ENCODE data around the gene KIF5A. TPM values are rescaled to one million over a fixed set of nuclear protein-coding genes. Genes with fewer than 3 reads are reported as not detected.

KIF5A gene
- total RNA-seq, 4 donors from 2014 or later = 0.35 to 2.5 (median 1.4) TPM

DNA sequence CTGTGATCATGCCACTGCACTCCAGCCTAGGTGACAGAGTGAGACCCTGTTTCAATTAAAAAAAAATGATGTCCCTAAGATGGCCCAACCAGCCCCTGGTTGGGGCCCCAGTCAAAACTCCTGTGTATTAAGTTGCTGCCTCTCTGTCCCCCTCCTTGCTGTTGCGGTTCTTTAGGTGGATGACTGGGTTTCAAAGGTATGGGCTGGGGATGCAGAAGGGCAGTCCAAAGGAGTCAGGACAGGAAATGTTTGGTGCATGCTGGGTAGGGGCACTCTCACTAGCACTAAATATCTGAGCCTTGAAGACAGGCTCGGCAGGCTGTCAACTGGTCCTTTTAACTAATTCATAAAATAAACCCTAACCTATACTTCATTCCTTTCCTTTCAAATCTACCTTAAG, 29.2 kb downstream of the KIF5A start:
- no peak overlapping the region for H3K27ac ChIP-seq
- H3K4me1 ChIP-seq = no peaks in the 10 kb centered on the region
- no peaks in the 10 kb centered on the region for H3K9me3 ChIP-seq
- no peaks in the 10 kb centered on the region for H3K27me3 ChIP-seq
- H3K36me3 ChIP-seq = no peaks in the 10 kb centered on the region
- no peak overlapping the region for H3K4me3 ChIP-seq
- TF ChIP-seq CTCF (IDR thresholded peaks at IDR 0.05) (no peak), POLR2A (IDR thresholded peaks at IDR 0.05) (no peak)
- DNase-seq = no peak

DNA sequence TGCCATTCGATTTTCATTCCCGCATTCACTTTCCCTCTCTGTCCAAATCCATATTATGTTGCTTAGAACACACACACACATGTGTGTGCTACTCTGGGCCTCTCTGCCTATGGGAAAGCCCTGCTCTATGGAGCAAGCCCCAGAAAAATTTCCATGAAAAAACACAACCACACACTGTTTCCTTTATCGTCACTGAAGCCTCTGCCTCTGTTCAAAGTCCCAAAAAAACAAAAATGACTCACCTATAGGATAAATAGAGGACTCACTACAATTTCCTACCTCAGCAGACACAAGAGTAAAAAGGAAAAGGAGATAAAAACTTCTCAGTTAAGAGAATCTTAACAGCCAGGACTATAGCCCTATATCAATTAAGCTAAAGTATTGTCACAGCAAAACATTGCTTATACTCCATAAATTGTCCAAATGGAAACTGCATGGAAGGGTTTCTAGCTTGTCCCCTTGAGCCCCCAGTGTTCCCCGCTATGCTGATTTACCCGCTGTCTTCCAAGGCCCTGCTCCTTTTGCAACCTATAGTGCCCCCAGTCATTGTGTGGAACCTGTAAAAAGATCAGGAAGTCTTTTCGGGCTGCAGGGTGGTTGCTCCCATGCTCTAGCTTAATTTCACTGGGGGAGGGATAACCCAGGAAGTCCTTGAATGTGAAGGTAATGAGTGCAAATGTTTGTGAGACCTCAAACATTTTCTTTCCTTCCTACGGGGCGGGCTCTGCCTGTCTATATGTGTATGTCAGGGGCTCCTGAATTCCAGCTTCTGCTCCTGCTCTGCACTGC, 30.0 kb downstream of the KIF5A start:
- no peaks in the 10 kb centered on the region for H3K4me1 ChIP-seq
- no peak for TF ChIP-seq CTCF (IDR thresholded peaks at IDR 0.05)
- TF ChIP-seq POLR2A (IDR thresholded peaks at IDR 0.05) = no peak

DNA sequence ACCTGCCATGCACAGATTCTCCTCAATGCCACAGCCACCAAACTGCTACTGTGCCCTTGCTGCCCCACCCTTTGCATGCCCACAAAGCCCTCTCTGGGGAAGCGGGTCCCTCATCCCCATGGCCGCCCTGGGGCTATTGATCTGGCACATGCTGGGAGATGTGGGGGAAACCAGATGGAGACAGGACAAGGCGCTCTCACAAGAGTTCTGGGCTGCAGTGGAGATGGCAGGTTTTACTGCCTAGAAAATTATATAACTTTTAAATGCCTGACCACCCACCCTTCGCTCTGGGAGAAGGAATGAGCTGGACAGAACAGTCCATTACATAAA, 30.6 kb downstream of the KIF5A start:
- H3K36me3 ChIP-seq = no peaks in the 10 kb centered on the region
- no peaks in the 10 kb centered on the region for H3K9me3 ChIP-seq
- H3K4me3 ChIP-seq = no peak overlapping the region
- H3K27ac ChIP-seq = no peak overlapping the region
- DNase-seq = no peak
- H3K27me3 ChIP-seq = no peaks in the 10 kb centered on the region
- no peaks in the 10 kb centered on the region for H3K4me1 ChIP-seq
- TF ChIP-seq CTCF (IDR thresholded peaks at IDR 0.05) (no peak), POLR2A (IDR thresholded peaks at IDR 0.05) (no peak)

More for the DNA sequence above, 30.0 kb downstream of the KIF5A start:
- Histone ChIP-seq H3K4me3 (no peak overlapping the region), H3K27me3 (no peaks in the 10 kb centered on the region), H3K27ac (no peak overlapping the region), H3K36me3 (no peaks in the 10 kb centered on the region), H3K9me3 (no peaks in the 10 kb centered on the region)
- no peak for DNase-seq

- TF ChIP-seq CTCF (IDR thresholded peaks at IDR 0.05) (no peak), POLR2A (IDR thresholded peaks at IDR 0.05) (no peak)
- H3K4me1 ChIP-seq = no peaks in the 10 kb centered on the region
- no peaks in the 10 kb centered on the region for H3K36me3 ChIP-seq
- no peak for DNase-seq
- H3K9me3 ChIP-seq = no peaks in the 10 kb centered on the region
- no peak overlapping the region for H3K27ac ChIP-seq
- no peaks in the 10 kb centered on the region for H3K27me3 ChIP-seq
- no peak overlapping the region for H3K4me3 ChIP-seq
Measured at GRCh38 chr12:57581802-57582201, 32.0 kb downstream of the KIF5A start.

GRCh38 chr12:57582440-57582839, 32.6 kb downstream of the KIF5A start:
- Histone ChIP-seq H3K27ac (no peak overlapping the region), H3K4me1 (no peaks in the 10 kb centered on the region), H3K36me3 (no peaks in the 10 kb centered on the region), H3K27me3 (no peaks in the 10 kb centered on the region), H3K4me3 (no peak overlapping the region), H3K9me3 (no peaks in the 10 kb centered on the region)
- no peak for DNase-seq
- no peak for TF ChIP-seq CTCF (IDR thresholded peaks at IDR 0.05)
- no peak for TF ChIP-seq POLR2A (IDR thresholded peaks at IDR 0.05)

Measured in Peyer's patch (tissue), 4 donors.